ENCODE data around the gene IMMP2L.
"Not testable (repeated sequence)": the region's sequence is repeated elsewhere in the genome, so short reads cannot be mapped to it uniquely, and the experiment has no call there.

The IMMP2L gene

DNA sequence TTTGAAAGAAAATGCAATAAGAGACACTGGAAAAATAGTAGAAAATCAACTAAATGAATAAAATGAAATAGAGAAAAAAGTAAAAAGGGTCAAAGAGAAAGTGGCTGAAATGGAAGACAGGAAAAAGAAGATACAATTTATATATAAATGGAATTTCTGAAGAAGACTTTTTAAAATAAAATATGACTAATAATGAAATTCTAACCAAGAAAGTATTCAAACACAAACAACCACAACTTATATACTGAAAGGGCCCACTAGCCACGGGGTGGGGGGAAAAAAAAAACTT is 232.1 kb downstream of the IMMP2L start:
- DNase-seq (ENCODE audit: low spot score) = no peak

DNA sequence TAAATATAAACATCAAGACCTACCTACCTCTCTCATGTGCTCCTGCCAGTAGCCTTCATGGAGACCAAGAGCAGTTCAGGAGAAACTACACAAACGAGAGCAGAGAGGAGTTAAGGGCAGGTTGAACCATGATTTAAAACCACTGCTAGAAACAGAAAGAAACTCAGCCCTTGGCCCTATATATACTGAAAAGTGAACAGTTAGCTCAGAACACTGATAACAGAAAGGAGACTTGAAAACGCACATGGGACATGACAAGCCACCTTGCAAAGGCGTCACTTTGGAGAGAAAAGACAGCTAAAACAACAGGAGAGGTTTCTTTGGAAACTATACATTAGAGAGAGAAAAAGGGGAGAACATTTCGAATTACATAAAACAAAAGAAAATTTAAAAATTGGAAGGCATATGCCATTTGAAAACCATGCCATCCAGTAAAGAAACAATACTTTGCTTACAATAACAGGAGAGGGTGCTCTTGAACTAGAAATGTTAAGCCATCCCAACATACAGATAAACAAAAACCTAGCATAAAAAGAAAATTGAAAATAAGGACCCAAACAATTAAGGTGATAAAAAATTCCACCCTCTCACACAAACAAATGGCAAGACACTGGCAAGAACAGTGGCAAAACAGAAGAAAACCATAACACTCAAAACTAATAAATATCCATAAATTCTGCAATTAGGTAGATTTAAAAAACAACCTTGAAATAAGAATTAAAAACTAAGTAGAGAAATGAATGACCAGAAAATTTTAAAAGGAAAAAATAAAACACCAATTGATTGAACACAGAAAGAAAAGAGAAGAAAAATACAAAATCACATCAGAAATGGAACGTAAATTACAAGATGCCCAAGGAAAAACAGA is 232.7 kb downstream of the IMMP2L start:
- DNase-seq (ENCODE audit: low spot score) = no peak

DNA sequence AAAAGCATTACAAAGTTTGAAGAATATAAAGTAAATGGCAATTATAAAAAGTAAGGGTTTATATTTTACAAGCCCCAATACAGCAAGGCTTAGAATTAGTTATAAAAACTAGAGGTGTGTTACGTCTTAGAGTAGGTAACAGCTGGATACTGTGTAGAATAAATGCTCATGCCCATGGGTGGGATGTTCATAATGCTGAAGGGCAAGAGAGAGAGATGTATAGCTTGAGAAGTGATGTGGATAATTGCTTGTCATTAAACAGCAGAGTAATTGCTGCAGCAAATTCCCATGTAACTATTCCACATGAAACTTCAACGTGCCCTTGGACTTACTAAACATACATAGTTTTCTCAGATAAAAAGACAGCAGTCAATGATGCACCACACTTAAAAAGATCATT is 233.8 kb downstream of the IMMP2L start:
- DNase-seq (ENCODE audit: low spot score) = no peak

DNA sequence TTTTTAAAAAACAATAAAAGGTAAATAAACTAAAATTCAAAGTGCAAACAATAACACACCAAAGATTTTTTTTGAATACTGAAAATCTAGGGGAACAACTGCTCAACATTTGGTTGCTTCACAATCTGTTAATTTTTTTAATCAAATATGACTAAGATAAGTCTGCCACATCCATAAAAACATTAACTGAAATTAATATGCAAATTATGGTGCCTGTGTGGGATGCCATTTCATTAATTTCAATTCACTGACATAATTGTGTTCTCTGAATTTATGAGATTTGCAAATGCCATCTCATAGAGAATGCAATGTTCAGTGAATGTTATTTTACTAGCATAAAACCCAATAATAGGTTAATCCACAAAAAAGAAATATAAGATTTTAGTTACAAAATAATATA is 237.5 kb downstream of the IMMP2L start:
- no peak for DNase-seq (ENCODE audit: low spot score)

DNA sequence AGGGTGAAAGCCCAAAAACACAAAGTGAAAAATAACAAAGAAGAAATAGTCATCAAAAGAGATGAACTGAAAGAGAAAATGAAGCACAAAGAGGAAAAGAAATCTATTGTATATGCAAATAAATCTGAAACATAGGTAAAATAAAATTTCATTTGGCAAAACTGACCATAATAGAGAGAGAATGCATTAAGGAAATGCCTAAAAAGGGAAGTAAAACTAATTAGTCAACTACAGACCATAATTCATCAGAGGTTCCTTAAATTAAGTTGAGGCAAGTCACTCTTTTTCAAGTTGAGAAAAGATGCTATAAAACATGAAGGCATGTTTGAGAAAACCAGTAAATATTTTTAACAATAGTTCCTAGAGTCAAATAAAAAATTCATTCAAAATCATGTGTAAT is 238.1 kb downstream of the IMMP2L start:
- no peak for DNase-seq (ENCODE audit: low spot score)

DNA sequence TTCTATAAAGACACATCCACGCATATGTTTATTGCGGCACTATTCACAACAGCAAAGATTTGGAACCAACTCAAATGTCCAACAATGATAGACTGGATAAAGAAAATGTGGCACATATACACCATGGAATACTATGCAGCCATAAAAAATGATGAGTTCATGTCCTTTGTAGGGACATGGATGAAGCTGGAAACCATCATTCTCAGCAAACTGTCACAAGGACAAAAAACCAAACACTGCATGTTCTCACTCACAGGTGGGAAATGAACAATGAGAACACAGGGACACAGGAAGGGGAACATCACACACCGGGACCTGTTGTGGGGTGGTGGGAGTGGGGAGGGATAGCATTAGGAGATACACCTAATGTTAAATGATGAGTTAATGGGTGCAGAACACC is 238.6 kb downstream of the IMMP2L start:
- DNase-seq (ENCODE audit: low spot score) = not testable (repeated sequence)

DNA sequence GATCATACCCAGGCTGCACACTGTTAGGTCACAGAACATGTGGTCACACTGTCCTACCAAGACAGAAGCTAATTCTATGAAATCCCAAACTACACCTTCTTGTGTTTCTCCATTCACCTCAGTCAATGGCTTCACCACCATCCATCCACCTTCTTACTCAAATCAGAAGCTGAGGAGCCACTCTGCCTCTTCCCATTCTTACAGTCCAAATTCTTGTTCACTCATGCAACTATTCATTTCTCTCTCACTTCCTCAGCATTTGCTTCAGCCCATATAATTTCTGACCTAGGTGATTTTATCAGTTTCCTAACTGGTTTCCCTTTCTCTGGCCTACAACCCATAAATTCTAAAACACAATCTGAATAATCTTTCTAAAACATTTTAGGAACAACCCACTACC is 242.2 kb downstream of the IMMP2L start:
- no peak for DNase-seq (ENCODE audit: low spot score)

DNA sequence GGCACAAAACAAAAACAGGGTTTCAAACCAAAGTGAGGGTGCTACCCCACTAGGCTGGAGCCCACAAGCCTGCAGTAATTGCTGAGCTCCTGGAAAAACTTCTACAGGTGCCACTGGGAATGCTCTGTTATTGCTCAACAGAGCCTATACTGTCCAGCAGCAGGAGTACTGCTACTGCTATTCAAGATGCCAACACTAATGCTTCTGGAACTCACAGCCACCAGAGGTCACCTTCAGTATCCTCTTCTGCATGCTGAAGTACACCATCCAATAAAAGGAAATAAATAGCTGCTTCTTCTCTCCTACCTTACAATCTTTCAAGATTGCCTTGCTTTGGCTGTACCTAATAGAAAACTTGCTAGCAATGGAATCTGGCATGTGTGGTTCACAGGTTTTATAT is 249.3 kb downstream of the IMMP2L start:
- DNase-seq (ENCODE audit: low spot score) = no peak

DNA sequence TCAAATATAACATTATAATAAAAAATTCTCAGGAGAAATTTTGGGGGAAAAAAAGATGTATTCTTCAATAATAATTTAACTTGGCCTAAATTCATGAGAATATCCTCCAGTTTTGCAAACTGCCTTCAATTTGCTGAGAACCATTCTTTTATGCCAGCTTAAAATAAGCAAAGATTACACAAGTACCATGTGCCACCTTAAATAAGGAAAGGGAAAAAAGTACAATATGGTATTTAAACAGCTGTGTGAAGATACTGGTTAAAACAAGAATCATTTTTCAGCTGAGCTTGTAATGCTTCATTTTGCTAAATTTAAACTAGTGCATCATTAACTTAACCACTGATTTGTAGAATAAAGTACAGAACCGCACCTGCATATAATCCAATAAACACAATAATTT is 253.6 kb downstream of the IMMP2L start:
- no peak for DNase-seq (ENCODE audit: low spot score)

DNA sequence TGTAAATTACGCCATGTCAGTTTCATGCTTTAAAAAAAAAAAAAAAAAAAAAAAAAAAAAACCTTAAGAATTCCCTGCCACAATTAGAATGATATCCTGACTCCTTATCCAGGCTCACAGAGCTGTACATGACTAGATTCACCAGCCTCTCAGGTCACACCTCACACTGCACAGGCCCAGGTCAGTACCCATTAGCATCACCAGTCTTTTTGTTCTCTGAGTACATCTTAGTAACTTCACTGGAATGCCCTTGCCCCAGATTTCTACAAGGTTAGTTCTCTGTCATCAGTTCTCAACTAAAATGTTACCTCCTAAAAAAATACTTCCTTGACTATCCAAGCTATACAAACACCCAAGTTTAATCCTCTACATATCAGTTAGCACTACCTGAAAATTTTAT is 260.4 kb downstream of the IMMP2L start:
- no peak for DNase-seq (ENCODE audit: low spot score)

DNA sequence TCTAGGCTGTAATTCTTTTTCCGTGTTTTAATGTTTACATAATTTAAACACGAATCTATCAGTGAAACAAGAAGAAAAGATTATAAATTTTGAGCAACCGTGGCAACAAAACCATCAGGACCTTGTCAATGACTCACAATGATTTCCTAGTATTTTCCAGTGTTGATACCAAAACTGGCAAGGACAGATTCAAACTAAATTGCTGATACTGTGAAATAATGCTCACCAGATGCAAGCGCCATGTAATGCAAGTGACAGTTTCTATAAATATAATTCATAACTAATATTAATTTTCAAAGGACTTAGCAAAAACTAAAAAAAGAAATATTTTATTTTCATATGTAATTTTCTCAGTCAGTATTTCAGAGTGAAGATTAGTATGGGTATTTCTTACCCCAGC is 267.8 kb downstream of the IMMP2L start:
- DNase-seq (ENCODE audit: low spot score) = no peak

DNA sequence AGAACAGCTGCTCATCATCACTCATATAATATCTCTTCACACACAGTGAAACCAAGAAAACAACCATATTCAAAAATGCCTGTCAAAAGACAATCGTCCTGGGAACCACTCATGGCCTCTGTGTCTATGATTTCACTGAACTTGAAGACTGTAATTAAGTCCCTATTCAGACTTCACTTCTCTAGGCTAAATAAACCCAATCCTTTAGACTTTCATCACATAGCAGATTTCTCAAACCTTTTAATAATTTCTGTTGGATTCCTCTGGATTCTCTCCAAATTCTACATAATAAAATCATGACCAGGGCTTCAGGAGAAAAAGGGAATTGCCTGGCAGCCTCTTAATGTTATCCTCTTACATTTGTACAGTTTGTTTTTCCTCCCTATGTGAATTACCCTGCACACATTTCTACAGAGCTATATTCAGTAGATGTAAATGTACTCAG is 270.2 kb downstream of the IMMP2L start:
- DNase-seq (ENCODE audit: low spot score) = no peak

DNA sequence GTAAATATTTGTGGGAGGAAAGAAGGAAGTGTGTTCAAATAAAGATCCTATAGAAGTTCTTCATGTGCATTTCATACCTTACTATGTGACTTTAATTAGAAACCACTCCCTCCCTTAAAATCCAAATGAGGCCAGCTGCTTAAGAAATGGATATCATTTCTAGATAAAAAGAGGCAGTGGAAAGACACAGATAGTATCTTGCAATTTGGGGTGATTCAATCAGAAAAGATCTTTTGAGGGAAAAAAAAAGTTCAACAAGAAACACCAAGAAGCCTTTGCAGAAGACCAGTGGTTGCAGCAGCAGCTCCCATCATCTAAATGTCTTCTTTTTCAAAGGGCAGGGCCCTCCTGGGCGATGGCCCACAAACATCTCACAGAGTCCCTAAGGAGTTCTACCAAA is 271.3 kb downstream of the IMMP2L start:
- DNase-seq (ENCODE audit: low spot score) = no peak

DNA sequence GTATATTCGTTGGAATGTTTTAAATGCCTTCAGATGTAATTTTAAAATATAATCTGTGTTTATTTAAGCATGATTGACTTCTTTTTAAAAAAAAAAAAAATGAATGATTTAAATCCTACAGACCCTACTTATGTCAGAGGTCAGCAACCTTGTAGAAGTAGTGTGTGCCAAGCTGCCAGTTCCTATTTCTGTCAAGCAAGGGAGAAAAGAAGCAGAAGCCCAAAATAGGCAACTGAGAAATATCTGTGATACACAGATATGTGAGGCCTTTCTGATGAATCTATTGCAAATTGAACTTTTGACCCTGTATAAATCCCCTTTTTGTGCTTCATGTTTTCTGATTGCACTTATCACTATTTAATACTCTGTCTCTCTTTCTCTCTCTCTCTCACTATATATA is 271.9 kb downstream of the IMMP2L start:
- no peak for DNase-seq (ENCODE audit: low spot score)

DNA sequence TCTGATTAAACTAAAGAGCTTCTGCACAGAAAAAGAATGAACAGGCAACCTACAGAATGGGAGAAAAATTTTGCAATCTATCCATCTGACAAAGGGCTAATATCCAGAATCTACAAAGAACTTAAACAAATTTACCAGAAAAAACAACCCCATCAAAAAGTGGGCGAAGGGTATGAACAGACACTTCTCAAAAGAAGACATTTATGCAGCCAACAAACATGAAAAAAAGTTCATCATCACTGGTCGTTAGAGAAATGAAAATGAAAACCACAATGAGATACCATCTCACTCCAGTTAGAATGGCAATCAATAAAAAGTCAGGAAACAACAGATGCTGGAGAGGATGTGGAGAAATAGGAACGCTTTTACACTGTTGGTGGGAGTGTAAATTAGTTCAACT is 273.9 kb downstream of the IMMP2L start:
- not testable (repeated sequence) for DNase-seq (ENCODE audit: low spot score)

DNA sequence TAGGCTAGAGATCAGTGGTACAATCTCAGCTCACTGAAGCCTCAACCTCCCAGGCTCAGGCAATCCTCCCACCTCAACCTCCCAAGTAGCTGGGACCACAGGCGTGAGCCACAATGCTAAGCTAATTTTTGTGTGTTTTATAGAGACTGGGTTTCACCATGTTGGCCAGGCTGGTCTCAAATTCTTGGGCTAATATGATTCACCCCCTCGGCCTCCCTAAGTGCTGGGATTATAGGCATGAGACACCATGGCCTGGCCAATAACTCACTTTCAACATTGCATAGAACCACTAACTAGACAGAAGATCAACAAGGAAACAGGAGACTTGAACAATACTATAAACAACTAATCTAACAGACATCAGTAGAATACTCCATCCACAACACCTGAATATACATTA is 279.7 kb downstream of the IMMP2L start:
- DNase-seq (ENCODE audit: low spot score) = no peak

DNA sequence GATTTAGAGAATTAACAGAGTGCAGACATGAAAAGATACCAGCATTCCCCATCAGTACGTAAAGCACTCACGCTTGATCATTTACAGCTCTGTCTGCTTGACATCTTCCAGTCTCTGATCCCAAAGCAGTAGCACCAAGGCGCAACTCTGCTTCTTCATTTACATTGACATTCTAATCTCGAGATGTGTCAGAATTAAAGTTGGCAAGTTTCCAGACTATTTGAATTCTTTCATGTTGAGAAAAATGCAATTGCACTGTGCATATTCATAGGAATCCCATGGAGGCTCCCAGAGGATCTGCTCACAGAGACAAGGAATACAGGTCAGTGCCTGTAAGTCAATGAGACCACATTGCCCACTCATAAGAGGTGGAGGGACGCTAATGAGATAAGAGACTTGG is 287.4 kb downstream of the IMMP2L start:
- DNase-seq (ENCODE audit: low spot score) = no peak

DNA sequence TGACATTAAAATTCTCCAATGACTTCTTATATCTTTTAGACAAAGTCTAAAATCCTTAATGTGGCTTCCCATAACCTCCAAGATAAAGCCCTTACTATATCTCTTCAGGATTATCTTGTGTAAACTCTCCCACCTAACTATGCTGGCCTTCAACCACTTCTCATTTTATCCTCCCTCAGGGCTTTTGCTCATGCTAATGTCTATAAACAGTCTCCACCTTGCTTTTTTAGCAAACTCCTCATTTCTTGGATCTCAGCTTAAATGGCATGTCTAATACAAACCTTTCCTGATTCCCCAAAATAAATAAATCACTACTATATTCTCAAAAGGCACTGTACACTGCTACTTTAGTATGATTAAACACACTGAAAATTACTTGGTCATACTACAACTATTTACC is 290.2 kb downstream of the IMMP2L start:
- no peak for DNase-seq (ENCODE audit: low spot score)

DNA sequence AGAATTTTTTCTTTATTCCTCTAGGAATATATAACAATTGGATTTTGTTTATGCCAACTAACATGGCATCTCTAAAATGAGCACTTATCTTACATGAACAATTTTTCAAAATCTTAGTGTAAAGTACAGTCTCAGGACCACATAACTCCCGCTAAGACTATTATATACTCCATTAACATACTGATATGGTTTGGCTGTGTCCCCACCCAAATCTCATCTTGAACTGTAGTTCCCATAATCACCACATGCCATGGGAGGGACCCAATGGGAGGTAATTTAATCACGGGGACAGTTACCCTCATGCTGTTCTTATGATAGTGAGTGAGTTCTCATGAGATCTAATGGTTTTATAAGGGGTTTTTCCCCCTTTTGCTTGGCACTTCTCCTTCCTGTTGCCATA is 291.5 kb downstream of the IMMP2L start:
- not testable (repeated sequence) for DNase-seq (ENCODE audit: low spot score)

DNA sequence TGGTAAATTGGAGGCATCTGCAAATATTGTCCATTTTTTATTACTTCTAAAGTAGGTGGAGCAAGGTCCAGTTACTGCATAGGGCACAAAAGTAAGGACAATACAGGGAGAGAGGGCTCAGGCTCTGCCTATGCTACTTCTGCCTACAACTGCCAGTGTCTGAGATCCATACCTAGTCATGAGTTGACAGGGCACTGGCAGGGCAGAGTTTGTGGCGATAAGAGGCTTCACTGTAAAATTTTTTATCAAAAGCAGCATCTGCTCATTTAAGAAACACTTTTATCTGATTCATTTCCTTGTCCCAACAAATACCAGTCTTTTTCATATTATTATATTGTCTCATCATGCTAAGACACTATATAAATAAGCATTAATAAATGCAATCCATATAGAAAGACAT is 293.4 kb downstream of the IMMP2L start:
- DNase-seq (ENCODE audit: low spot score) = no peak

DNA sequence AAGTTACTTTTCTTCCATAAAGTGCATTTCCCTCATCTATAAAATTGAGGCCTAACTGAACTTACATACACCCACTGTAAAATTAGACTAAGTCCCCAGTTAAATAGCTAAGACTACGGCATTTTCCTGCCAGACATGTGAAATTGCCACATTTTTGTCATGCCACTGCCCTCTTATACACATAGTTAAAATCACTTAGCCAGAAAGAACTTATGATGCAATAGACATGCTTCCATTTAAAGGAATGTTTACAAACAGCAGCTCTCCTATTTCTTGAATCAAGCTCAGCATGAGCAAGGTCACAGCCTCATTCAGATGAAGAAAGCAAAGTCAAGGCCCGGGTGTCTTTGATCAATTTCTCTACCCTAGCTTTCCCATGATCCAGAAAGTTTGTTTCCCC is 295.7 kb downstream of the IMMP2L start:
- peak; percentile 7 for DNase-seq (ENCODE audit: low spot score)

DNA sequence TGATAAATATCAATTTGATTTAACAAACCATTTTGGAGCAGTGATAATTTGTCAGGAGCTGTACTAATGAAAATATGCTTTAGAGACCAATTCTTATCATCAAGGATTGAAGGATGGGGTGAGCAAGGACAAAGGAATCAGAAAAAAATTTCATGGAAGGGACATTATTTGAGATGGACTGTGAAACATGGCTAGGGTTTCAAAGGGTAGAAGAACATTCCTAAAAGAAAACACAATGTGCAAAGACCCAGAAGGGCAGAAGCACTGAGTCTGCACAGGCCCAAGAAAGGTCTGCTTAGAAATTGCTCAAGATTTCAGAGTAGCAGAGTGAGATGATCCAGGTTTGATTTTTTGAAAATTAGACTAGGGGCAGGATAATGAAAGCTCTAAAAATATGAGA is 296.9 kb downstream of the IMMP2L start:
- DNase-seq (ENCODE audit: low spot score) = no peak

DNA sequence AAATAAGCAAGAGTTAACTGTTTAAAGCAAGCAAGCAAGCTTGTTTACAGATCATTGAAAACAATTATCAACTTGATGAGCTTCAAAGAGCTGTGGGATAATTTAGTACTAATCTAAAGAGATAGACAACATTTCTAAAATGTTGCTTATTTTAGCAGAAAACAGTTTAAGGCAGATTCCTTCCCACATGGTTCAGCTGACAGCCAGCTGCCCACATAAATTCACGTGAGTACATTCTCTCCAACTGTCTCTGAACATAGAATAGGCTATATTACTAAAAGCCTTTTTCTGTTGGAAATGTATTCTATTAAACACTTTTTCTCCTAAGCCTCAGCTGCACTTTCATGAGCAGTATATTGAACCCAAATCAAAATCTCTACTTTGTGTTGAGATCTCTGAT is 297.3 kb downstream of the IMMP2L start:
- DNase-seq (ENCODE audit: low spot score) = no peak

DNA sequence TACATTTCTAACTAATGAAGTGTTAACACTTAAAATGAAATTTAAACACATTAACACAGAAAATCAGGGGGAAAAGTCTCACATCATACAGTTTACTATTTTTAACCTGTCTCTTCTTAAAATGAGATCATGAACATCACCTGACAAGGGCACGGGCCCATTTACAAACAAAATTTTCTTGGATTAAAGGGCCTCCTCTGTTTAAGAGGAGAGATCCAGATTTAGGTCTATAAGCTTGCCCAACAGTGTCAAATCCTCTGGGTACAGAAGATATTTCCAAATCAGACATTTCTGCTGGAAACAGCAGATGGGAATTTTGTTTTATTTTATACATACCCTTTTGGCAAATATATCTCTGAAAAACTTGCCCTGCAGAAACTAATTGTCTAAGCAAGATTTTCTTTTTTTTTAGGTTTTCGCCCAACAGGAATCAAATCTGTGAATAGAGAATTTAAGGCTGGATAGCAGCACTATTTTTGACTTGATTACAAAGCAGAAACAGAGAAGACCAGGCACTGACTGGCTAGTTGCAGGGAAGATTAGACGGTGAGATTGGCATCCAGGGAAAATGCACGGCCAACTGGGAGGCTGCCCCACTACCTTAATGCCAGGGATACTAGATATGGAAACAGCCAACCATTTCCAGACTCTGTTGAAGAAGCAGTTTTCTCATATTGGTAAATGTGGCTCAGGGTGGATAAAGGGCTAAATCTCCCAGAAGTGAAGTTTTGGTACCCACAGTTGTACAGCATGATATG is 298.0 kb downstream of the IMMP2L start:
- DNase-seq (ENCODE audit: low spot score) = no peak
